ENCODE measurements around the gene EXOC6.

- no peak for TF ChIP-seq POLR2A (IDR thresholded peaks at IDR 0.05)
- TF ChIP-seq, protein P1, sequence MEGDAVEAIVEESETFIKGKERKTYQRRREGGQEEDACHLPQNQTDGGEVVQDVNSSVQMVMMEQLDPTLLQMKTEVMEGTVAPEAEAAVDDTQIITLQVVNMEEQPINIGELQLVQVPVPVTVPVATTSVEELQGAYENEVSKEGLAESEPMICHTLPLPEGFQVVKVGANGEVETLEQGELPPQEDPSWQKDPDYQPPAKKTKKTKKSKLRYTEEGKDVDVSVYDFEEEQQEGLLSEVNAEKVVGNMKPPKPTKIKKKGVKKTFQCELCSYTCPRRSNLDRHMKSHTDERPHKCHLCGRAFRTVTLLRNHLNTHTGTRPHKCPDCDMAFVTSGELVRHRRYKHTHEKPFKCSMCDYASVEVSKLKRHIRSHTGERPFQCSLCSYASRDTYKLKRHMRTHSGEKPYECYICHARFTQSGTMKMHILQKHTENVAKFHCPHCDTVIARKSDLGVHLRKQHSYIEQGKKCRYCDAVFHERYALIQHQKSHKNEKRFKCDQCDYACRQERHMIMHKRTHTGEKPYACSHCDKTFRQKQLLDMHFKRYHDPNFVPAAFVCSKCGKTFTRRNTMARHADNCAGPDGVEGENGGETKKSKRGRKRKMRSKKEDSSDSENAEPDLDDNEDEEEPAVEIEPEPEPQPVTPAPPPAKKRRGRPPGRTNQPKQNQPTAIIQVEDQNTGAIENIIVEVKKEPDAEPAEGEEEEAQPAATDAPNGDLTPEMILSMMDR (IDR thresholded peaks at IDR 0.05): no peak
These were observed 28.3 kb downstream of the EXOC6 start for GRCh38 chr10:92876509-92877036.

Measured in heart left ventricle (tissue), 13 donors.